Activated B cell treated with CpG ODN at 0.5 μM for 24 hours (primary cell): ENCODE measurements around the gene IL1R2. TPM values are rescaled to one million over a fixed set of nuclear protein-coding genes. Genes with fewer than 3 reads are reported as not detected.

Experiments used
- ATAC-seq: fragments of 200-7000 bp; cut with Tn5 transposase; one replicate; pipeline ENCODE4 v1.10.0; 2021; ENCODE audit warnings: low read depth, mild to moderate bottlenecking, moderate library complexity
- CTCF ChIA-PET: fragments of 350-600 bp; sonication (Branson Sonifier 250); formaldehyde crosslinking; loops from one replicate; lab custom pipeline; 2021; ENCODE audit warnings: antibody characterized with exemption; lab: Charles Lee
- POLR2A ChIA-PET: fragments of 350-600 bp; sonication (Branson Sonifier 250); formaldehyde crosslinking; loops from one replicate; lab custom pipeline; 2021; ENCODE audit warnings: antibody characterized with exemption; lab: Charles Lee
- DNase-seq: peaks from one replicate; pipeline ENCODE4 v3.0.0; 2022
- H3K27ac Mint-ChIP-seq: one replicate; pipeline ENCODE4 v1.8.0; 2020; ENCODE audit warnings: mixed read lengths
- H3K27me3 Mint-ChIP-seq: one replicate; pipeline ENCODE4 v1.8.0; 2021; ENCODE audit warnings: mixed read lengths
- H3K36me3 Mint-ChIP-seq: one replicate; pipeline ENCODE4 v1.8.0; 2021; ENCODE audit warnings: low read depth, mixed read lengths
- H3K4me1 Mint-ChIP-seq: one replicate; pipeline ENCODE4 v1.8.0; 2021; ENCODE audit warnings: mixed read lengths
- H3K4me3 Mint-ChIP-seq: one replicate; pipeline ENCODE4 v1.8.0; 2020; ENCODE audit warnings: mild to moderate bottlenecking, mixed read lengths
- H3K9me3 Mint-ChIP-seq: one replicate; pipeline ENCODE4 v1.8.0; 2020; ENCODE audit warnings: mixed read lengths
- intact Hi-C: fragments of 100-400 bp; cut with micrococcal nuclease; formaldehyde crosslinking; loops from one replicate; pipeline ENCODE4 v1.15.1; 2024
- total RNA-seq: library from RNA; stranded (reverse); gene quantifications from 2 replicates; pipeline ENCODE4 v1.2.3, GENCODE V29; 2022
- TF ChIP-seq, protein P1 (sequence below): fragments of 200-600 bp; IDR thresholded peaks from one replicate; pipeline ENCODE4 v1.8.0; 2022; ENCODE audit warnings: antibody characterized with exemption, mild to moderate bottlenecking

IL1R2 gene
- total RNA-seq, 1 donor from 2014 or later, result not detected

DNA sequence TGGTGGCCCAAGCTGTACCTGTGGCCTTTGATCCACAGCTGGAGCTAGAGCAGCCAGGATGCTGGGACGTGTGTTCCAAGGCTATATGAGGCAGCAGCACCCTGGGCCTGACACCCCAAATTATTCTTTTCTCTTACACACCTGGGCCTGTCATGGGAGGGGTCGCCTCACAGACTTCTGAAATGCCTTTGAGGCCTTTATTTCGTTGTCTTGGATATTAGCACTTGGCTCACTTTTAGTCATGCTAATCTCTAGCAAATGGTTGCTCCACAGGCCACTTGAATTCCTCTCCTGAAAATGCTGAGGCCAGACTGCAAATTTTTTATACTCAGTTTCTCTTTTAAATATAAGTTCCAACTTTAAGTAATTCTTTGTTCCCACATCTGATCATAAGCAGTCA lies 22.0 kb upstream of the IL1R2 start:
- ChIA-PET CTCF (no interaction called here), POLR2A (no interaction called here)
- Mint-ChIP-seq H3K36me3 (no peaks in the 10 kb centered on the region), H3K9me3 (peaks cover 6% of the 10 kb centered on the region), H3K27me3 (peaks cover 15% of the 10 kb centered on the region), H3K4me1 (no peaks in the 10 kb centered on the region), H3K27ac (no peak overlapping the region), H3K4me3 (no peak overlapping the region)
- no peak for DNase-seq
- TF ChIP-seq, protein P1, sequence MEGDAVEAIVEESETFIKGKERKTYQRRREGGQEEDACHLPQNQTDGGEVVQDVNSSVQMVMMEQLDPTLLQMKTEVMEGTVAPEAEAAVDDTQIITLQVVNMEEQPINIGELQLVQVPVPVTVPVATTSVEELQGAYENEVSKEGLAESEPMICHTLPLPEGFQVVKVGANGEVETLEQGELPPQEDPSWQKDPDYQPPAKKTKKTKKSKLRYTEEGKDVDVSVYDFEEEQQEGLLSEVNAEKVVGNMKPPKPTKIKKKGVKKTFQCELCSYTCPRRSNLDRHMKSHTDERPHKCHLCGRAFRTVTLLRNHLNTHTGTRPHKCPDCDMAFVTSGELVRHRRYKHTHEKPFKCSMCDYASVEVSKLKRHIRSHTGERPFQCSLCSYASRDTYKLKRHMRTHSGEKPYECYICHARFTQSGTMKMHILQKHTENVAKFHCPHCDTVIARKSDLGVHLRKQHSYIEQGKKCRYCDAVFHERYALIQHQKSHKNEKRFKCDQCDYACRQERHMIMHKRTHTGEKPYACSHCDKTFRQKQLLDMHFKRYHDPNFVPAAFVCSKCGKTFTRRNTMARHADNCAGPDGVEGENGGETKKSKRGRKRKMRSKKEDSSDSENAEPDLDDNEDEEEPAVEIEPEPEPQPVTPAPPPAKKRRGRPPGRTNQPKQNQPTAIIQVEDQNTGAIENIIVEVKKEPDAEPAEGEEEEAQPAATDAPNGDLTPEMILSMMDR, result no peak
- no peak for ATAC-seq
- intact Hi-C loops, result no loop called here

- TF ChIP-seq, protein P1, result no peak
- no peak for ATAC-seq
- POLR2A ChIA-PET, result no interaction called here
- no peak overlapping the region for H3K4me3 Mint-ChIP-seq
- CTCF ChIA-PET, result no interaction called here
- intact Hi-C loops, result no loop called here
- peaks cover 15% of the 10 kb centered on the region for H3K27me3 Mint-ChIP-seq
- peaks cover 6% of the 10 kb centered on the region for H3K9me3 Mint-ChIP-seq
- H3K4me1 Mint-ChIP-seq, result no peaks in the 10 kb centered on the region
- H3K27ac Mint-ChIP-seq, result no peak overlapping the region
- H3K36me3 Mint-ChIP-seq, result no peaks in the 10 kb centered on the region
- no peak for DNase-seq
Observed at GRCh38 chr2:101970901-101971300, 20.9 kb upstream of the IL1R2 start.

DNA sequence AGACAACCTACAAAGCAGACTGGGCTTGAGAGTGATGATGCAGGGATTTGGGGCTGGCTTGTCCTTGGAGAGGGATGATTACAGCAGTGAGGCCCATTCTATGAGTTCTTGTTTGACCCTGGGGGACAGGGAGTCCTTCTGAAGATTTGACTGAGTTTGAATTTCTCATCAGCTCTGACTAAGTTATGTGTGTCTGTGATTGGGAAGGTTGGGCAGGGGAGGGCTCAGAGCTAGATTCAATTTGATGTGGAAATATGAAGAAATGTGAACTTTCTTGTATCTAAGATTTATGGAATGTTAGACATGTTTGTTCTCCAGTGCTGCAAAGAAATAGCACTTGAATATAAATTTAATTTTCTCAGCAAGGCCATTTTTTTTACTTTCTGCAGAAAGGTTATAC lies 19.9 kb upstream of the IL1R2 start:
- TF ChIP-seq, protein P1, result no peak
- POLR2A ChIA-PET, result no interaction called here
- Mint-ChIP-seq H3K36me3 (no peaks in the 10 kb centered on the region), H3K27me3 (peaks cover 15% of the 10 kb centered on the region), H3K27ac (no peak overlapping the region), H3K4me1 (no peaks in the 10 kb centered on the region), H3K9me3 (peaks cover 6% of the 10 kb centered on the region), H3K4me3 (no peak overlapping the region)
- intact Hi-C loops, result no loop called here
- CTCF ChIA-PET, result interaction anchor here (0.7 kb wide), 1 partner anchor 1456 kb away, joined by 3 read pairs; no protein-coding TSS in a partner anchor
- DNase-seq (no peak), ATAC-seq (no peak)

GRCh38 chr2:101972621-101973434 lies 18.9 kb upstream of the IL1R2 start:
- CTCF ChIA-PET, result no interaction called here
- POLR2A ChIA-PET, result no interaction called here
- H3K9me3 Mint-ChIP-seq, result peaks cover 6% of the 10 kb centered on the region
- DNase-seq (no peak), ATAC-seq (no peak)
- H3K4me1 Mint-ChIP-seq, result no peaks in the 10 kb centered on the region
- intact Hi-C loops, result no loop called here
- no peaks in the 10 kb centered on the region for H3K36me3 Mint-ChIP-seq
- H3K27me3 Mint-ChIP-seq, result peaks cover 15% of the 10 kb centered on the region
- TF ChIP-seq, protein P1, result no peak
- no peak overlapping the region for H3K27ac Mint-ChIP-seq
- no peak overlapping the region for H3K4me3 Mint-ChIP-seq

GRCh38 chr2:101974663-101975062 lies 17.1 kb upstream of the IL1R2 start:
- Mint-ChIP-seq H3K4me1 (no peaks in the 10 kb centered on the region), H3K9me3 (peaks cover 6% of the 10 kb centered on the region), H3K4me3 (no peak overlapping the region), H3K36me3 (no peaks in the 10 kb centered on the region), H3K27ac (no peak overlapping the region), H3K27me3 (peaks cover 15% of the 10 kb centered on the region)
- intact Hi-C loops, result no loop called here
- CTCF ChIA-PET, result no interaction called here
- POLR2A ChIA-PET, result no interaction called here
- no peak for DNase-seq
- ATAC-seq, result no peak
- TF ChIP-seq, protein P1, result no peak
